C4-2B (cell line): ENCODE results near the gene TMEM44.

ENCODE experiments used
- ZFX ChIP-seq: fragments of 450-650 bp; IDR thresholded peaks from 2 replicates; pipeline ENCODE4 v1.6.1; 2017
- TF ChIP-seq, protein P1 (sequence below): fragments of 450-650 bp; conservative IDR thresholded peaks from 2 replicates; pipeline ENCODE4 v1.5.1; 2017; ENCODE audit warnings: mild to moderate bottlenecking

- TF ChIP-seq, protein P1, sequence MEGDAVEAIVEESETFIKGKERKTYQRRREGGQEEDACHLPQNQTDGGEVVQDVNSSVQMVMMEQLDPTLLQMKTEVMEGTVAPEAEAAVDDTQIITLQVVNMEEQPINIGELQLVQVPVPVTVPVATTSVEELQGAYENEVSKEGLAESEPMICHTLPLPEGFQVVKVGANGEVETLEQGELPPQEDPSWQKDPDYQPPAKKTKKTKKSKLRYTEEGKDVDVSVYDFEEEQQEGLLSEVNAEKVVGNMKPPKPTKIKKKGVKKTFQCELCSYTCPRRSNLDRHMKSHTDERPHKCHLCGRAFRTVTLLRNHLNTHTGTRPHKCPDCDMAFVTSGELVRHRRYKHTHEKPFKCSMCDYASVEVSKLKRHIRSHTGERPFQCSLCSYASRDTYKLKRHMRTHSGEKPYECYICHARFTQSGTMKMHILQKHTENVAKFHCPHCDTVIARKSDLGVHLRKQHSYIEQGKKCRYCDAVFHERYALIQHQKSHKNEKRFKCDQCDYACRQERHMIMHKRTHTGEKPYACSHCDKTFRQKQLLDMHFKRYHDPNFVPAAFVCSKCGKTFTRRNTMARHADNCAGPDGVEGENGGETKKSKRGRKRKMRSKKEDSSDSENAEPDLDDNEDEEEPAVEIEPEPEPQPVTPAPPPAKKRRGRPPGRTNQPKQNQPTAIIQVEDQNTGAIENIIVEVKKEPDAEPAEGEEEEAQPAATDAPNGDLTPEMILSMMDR: no peak
- no peak for TF ChIP-seq ZFX
Observed at GRCh38 chr3:194540274-194540905, 92.8 kb downstream of the TMEM44 start.
